ENCODE results near the gene LENEP.

DNA sequence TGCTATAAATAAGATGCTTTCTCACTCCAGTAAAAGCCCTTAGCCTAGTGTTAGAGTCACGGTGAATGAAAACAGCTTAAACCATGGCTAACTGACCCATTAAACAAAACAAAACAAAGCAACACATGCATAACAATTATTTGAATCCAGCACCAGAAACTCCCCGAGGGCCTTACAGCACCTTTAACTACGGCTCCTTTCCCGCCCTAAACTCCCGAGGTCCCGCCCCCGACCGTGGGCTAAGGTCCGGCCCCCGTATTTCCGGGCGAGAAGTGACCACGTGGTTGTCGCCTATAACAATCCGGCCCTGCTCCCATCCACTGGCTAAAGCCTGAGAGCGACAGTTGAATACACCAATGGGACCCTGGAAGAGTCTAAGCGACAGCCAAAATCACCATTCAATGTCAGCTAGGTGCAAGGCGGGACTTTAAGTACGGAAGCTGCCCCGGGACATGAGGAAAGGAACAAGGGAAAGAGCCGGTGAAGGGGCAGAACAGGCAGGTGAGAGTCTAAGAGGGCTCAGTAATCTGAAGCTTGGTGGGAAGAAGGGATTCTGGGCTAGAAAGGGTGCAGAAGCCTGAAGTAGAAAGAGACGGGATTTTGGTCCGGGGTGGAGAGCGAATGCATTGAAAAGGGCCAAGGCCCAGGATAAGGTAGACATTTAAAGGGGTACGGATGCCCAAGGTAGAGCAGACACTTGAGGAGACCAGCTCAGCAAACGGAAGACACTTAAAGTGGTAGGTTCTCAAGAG is 10.3 kb upstream of the LENEP start, which contains the start of gene FLAD1:
- TF ChIP-seq POLR2A (IDR thresholded peaks at IDR 0.05) (peak; percentile 69), POLR2AphosphoS5 (IDR thresholded peaks at IDR 0.05) (peak; percentile 64 to 79 (median 74)), EP300 (IDR thresholded peaks at IDR 0.05; ENCODE audit: low read depth) (no peak)
- TF ChIP-seq, protein P1, sequence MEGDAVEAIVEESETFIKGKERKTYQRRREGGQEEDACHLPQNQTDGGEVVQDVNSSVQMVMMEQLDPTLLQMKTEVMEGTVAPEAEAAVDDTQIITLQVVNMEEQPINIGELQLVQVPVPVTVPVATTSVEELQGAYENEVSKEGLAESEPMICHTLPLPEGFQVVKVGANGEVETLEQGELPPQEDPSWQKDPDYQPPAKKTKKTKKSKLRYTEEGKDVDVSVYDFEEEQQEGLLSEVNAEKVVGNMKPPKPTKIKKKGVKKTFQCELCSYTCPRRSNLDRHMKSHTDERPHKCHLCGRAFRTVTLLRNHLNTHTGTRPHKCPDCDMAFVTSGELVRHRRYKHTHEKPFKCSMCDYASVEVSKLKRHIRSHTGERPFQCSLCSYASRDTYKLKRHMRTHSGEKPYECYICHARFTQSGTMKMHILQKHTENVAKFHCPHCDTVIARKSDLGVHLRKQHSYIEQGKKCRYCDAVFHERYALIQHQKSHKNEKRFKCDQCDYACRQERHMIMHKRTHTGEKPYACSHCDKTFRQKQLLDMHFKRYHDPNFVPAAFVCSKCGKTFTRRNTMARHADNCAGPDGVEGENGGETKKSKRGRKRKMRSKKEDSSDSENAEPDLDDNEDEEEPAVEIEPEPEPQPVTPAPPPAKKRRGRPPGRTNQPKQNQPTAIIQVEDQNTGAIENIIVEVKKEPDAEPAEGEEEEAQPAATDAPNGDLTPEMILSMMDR (IDR thresholded peaks at IDR 0.05): no peak

Measured in transverse colon (tissue), 4 donors.